ENCODE results near the gene EIF2B4. TPM values are rescaled to one million over a fixed set of nuclear protein-coding genes. Genes with fewer than 3 reads are reported as not detected.

Gene EIF2B4
- total RNA-seq, 4 donors from 2014 or later, result 34.3 to 68.2 (median 48.5) TPM

DNA sequence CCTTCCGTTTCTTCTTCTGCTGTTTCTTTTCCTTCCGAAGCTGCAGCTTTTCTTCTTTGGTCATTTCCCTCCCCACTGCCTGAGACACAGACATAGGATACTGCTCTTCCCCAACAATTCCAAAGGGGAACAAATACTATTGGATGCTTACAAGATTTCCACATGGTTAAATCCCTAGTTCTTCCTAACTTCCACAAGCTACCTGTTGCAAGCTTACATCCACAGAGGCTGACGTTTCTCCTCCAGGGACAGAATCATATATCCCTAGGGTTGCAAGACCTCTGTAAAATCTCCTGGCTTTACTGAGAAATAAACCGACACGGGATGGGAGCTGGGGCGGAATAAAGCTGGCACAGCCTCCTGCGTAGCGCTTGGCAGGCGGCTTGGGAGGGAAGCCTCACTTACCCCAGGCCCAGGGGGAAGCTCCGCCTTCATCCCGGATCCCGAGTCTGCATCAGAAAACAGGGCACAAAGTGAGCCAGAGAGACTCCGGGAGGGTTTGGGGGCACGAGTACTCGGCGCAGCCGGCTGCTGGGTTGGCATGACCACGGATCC, 590 bp downstream of the EIF2B4 start:
- Histone ChIP-seq H3K27me3 (no peaks in the 10 kb centered on the region), H3K4me1 (peaks cover 38% of the 10 kb centered on the region), H3K4me3 (peak overlapping the region; percentile 98), H3K9me3 (no peaks in the 10 kb centered on the region), H3K36me3 (peaks cover 58% of the 10 kb centered on the region), H3K27ac (peak overlapping the region; percentile 97)
- TF ChIP-seq EP300 (IDR thresholded peaks at IDR 0.05) (no peak), POLR2AphosphoS5 (IDR thresholded peaks at IDR 0.05) (no peak), POLR2A (IDR thresholded peaks at IDR 0.05) (no peak)
- TF ChIP-seq, protein P1, sequence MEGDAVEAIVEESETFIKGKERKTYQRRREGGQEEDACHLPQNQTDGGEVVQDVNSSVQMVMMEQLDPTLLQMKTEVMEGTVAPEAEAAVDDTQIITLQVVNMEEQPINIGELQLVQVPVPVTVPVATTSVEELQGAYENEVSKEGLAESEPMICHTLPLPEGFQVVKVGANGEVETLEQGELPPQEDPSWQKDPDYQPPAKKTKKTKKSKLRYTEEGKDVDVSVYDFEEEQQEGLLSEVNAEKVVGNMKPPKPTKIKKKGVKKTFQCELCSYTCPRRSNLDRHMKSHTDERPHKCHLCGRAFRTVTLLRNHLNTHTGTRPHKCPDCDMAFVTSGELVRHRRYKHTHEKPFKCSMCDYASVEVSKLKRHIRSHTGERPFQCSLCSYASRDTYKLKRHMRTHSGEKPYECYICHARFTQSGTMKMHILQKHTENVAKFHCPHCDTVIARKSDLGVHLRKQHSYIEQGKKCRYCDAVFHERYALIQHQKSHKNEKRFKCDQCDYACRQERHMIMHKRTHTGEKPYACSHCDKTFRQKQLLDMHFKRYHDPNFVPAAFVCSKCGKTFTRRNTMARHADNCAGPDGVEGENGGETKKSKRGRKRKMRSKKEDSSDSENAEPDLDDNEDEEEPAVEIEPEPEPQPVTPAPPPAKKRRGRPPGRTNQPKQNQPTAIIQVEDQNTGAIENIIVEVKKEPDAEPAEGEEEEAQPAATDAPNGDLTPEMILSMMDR (IDR thresholded peaks at IDR 0.05), result no peak
- peak in 1 of 2 donors; percentile 85 for DNase-seq (ENCODE audit: low spot score in 2 of 2)
- 1% methylated on average over 8 of the region's 18 CpGs for WGBS

DNA sequence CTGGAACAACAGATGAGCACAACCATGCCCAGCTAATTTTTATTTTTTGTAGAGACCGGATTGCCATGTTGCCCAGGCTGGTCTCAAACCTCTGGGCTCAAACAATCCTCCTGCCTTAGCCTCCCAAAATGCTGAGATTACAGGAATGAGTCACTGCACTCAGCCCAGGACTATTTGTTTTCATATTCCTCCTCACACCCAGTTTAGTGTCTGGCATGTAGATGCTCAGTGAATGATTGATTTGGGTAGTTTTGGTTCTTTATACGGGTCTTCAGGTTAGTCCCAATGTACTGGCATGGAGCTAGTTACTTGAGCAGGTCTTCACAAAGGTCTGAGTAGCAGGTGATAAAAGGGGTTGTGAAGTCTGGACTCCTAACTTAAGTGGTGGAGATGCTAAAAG, 6.2 kb downstream of the EIF2B4 start:
- Histone ChIP-seq H3K4me3 (no peak overlapping the region), H3K36me3 (peaks cover 57% of the 10 kb centered on the region), H3K27ac (no peak overlapping the region), H3K4me1 (peaks cover 6% of the 10 kb centered on the region), H3K9me3 (no peaks in the 10 kb centered on the region), H3K27me3 (no peaks in the 10 kb centered on the region)
- TF ChIP-seq POLR2A (IDR thresholded peaks at IDR 0.05) (no peak), EP300 (IDR thresholded peaks at IDR 0.05) (no peak), POLR2AphosphoS5 (IDR thresholded peaks at IDR 0.05) (no peak)
- TF ChIP-seq, protein P1 (IDR thresholded peaks at IDR 0.05), result no peak
- no peak for DNase-seq (ENCODE audit: low spot score in 2 of 2)
- WGBS, result 75% methylated on average over 2 of the region's 2 CpGs

DNA sequence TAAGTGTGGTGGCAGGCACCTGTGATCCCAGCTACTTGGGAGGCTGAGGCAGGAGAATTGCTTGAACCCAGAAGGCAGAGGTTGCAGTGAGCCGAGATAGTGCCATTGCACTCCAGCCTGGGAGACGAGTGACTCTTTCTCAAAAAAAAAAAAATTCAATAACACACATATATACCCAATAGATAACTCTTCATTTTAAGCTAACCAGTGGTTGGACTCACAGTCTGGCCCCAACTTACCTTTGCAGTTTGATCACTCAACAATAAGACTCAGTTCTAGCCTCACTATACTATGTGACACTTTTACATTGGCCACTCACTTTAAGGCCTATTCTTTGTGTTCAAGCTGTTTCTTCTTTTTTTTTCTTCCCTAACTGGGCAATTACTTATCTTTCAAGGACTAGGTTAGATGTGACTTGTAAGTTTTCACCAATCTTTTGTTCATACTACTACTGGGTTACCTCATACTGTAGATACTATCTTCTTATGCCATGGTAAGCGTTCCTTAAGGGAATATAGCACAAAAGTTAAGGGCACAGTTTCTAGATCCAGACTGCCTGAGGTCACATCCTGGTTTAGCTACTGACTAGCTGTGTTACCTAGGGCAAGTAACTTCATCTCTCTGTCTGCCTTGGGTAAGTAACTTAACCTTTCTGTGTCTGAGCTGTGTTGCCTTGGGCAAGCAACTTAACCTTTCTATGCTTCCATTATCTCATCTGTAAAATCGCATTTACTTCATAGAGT, 7.3 kb downstream of the EIF2B4 start:
- no peak overlapping the region for H3K27ac ChIP-seq
- TF ChIP-seq POLR2A (IDR thresholded peaks at IDR 0.05) (no peak), EP300 (IDR thresholded peaks at IDR 0.05) (no peak), POLR2AphosphoS5 (IDR thresholded peaks at IDR 0.05) (no peak)
- TF ChIP-seq, protein P1 (IDR thresholded peaks at IDR 0.05), result no peak
- peaks cover 49% of the 10 kb centered on the region for H3K36me3 ChIP-seq
- no peaks in the 10 kb centered on the region for H3K27me3 ChIP-seq
- peaks cover 6% of the 10 kb centered on the region for H3K4me1 ChIP-seq
- H3K9me3 ChIP-seq, result no peaks in the 10 kb centered on the region
- 86% methylated on average over 4 of the region's 4 CpGs for WGBS
- no peak for DNase-seq (ENCODE audit: low spot score in 2 of 2)
- H3K4me3 ChIP-seq, result no peak overlapping the region

DNA sequence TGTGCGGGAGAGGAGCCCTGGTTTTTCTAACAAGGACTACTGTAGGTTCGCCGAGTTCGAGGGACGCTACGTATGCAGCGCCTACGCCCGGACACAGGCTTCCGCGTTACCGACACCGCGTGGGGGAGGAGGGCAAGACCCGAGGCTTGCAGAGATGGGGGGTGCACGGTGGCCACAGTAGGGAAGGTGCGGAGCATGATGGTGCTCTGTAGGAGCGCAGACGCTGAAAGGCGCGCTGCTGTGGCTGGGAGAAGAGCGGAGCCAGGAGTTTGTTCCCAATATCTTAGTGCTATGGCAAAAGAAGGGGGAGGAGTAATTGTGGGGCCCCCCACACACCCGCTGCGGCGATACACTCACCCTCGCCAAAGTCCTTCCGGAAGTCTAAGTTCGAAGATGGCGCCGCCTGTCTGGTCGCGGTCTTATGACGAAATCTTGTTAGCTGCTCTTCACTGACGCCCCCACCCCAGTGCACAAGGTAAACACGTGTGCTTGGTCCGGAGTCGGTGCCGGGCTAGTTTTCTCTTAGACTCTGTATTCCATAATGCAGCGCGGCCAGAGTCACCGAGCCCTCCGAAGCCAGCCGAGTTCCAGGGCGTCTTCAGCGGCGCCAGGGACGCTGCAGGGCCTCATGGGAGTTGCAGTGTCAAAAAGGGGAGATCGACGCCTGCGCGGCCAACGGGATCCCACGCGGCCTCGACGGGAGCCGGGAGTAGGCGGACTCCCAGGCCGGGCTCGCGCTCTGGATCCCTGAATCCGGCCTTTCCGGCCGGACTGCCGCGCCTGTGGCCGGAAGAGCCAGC, 13.6 kb downstream of the EIF2B4 start, which contains the start of gene GTF3C2:
Gene GTF3C2 (minus strand): TSS at position 383 of the 800 bp plus-strand sequence. CDS start 13,210 bp downstream, outside the sequence.
- Histone ChIP-seq H3K4me3 (peak within 1 kb of the TSS; percentile 75), H3K27ac (peak within 1 kb of the TSS; percentile 90), H3K27me3 (no peaks in the 10 kb centered on the region), H3K36me3 (no peaks in the 10 kb centered on the region), H3K4me1 (peaks cover 38% of the 10 kb centered on the region), H3K9me3 (no peaks in the 10 kb centered on the region)
- peak; percentile 96 for DNase-seq (ENCODE audit: low spot score in 2 of 2)
- TF ChIP-seq POLR2A (IDR thresholded peaks at IDR 0.05) (peak in 1 of 2 donors; percentile 34), POLR2AphosphoS5 (IDR thresholded peaks at IDR 0.05) (peak in 2 of 3 donors; percentile 53 to 68), EP300 (IDR thresholded peaks at IDR 0.05) (no peak)
- TF ChIP-seq, protein P1 (IDR thresholded peaks at IDR 0.05), result no peak
- WGBS, result 0% methylated on average over 35 of the region's 67 CpGs

DNA sequence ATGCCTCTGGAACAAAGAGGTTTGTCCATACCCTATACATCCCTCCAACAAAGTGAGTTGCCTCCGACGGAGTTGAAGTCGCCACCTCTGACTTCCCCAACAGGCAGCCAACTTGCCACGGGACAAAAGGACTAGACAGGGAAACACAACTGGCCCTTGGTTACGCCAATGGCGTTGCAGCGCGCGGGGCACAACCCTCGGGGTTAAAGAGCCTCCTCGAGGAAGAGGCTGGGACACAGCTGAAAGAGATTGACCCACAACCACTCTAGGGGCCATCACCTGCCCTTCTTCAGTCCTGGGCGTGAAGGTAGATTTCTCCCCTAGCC, 14.1 kb downstream of the EIF2B4 start:
- peak overlapping the region; percentile 75 for H3K4me3 ChIP-seq
- H3K9me3 ChIP-seq, result no peaks in the 10 kb centered on the region
- H3K4me1 ChIP-seq, result peaks cover 38% of the 10 kb centered on the region
- peak in 1 of 2 donors; percentile 72 for DNase-seq (ENCODE audit: low spot score in 2 of 2)
- H3K27ac ChIP-seq, result peak overlapping the region; percentile 90
- no peaks in the 10 kb centered on the region for H3K27me3 ChIP-seq
- no peaks in the 10 kb centered on the region for H3K36me3 ChIP-seq
- WGBS, result 0% methylated on average over 8 of the region's 12 CpGs
- TF ChIP-seq, protein P1 (IDR thresholded peaks at IDR 0.05), result no peak
- peak in 1 of 3 donors; percentile 3 for TF ChIP-seq POLR2AphosphoS5 (IDR thresholded peaks at IDR 0.05)
- no peak for TF ChIP-seq EP300 (IDR thresholded peaks at IDR 0.05)
- no peak for TF ChIP-seq POLR2A (IDR thresholded peaks at IDR 0.05)

Data from suprapubic skin (tissue), 4 donors.